Esophagus squamous epithelium (tissue), 5 donors: ENCODE data around the gene CFAP57. TPM values are rescaled to one million over a fixed set of nuclear protein-coding genes. Genes with fewer than 3 reads are reported as not detected.

Experiments
- DNase-seq: peaks from one replicate; lab custom pipeline; 2025; lab: John Stamatoyannopoulos, UW
- H3K27ac ChIP-seq, 4 donors: fragments of 200-600 bp; sonication (generic); one replicate each; pipeline ENCODE4 v1.5.1; 2016 to 2019; ENCODE audit warnings: mild to moderate bottlenecking in 1 of 4
- H3K27me3 ChIP-seq, 4 donors: fragments of 200-600 bp; sonication (generic); 1 replicate in 3 of 4; 2 replicates in 1 of 4; pipeline versions ENCODE4 v1.5.1 to v1.6.0; 2017 to 2021; ENCODE audit warnings: antibody characterized with exemption in 1 of 4
- H3K36me3 ChIP-seq, 3 donors: fragments of 200-600 bp; sonication (generic); one replicate each; pipeline ENCODE4 v1.5.1; 2016 to 2019
- H3K4me1 ChIP-seq, 3 donors: fragments of 200-600 bp; sonication (generic); one replicate each; pipeline ENCODE4 v1.5.1; 2017 to 2019
- H3K4me3 ChIP-seq, 4 donors: fragments of 200-600 bp; sonication (generic); 1 replicate in 3 of 4; 2 replicates in 1 of 4; pipeline ENCODE4 v1.5.1; 2016 to 2019; ENCODE audit warnings: mild to moderate bottlenecking in 2 of 4, moderate library complexity in 1 of 4
- H3K9me3 ChIP-seq, 3 donors: fragments of 200-600 bp; sonication (generic); one replicate each; pipeline ENCODE4 v1.5.1; 2016 to 2019
- CTCF ChIP-seq, 6 experiments: fragments of 450-650 bp in 4 of 6; fragments of 200-600 bp in 2 of 6; sonication (generic) in 2 of 6; IDR thresholded peaks; one replicate each; pipeline ENCODE4 v1.5.1; 2016 to 2019; ENCODE audit warnings: antibody characterized with exemption in 6 of 6, mild to moderate bottlenecking in 4 of 6, moderate library complexity in 4 of 6
- POLR2A ChIP-seq, 4 donors: fragments of 450-650 bp; IDR thresholded peaks; one replicate each; pipeline ENCODE4 v1.6.1; 2017; ENCODE audit warnings: antibody characterized with exemption in 4 of 4, mild to moderate bottlenecking in 4 of 4, moderate library complexity in 3 of 4
- WGBS, 2 donors: methylation state at CpG; one replicate each; pipeline ENCODE4 v1.1.5; 2018; 5-methylcytosine and 5-hydroxymethylcytosine counted together
- intact Hi-C: fragments of 100-400 bp; cut with DNase I; formaldehyde crosslinking; loops from one replicate; pipeline ENCODE4 v1.15.0; 2022
- total RNA-seq, 4 donors: library from RNA; depleted of rRNA; stranded (reverse); fragments of >200 nt; gene quantifications; one replicate each; pipeline ENCODE4 v1.1.0, GENCODE V29; 2016
- donor health status: DM: yes; HTN: yes; CAD: no.

The CFAP57 gene
- total RNA-seq, 4 donors from 2014 or later = not detected

- Histone ChIP-seq H3K9me3 (no peaks in the 10 kb centered on the region), H3K27ac (no peak overlapping the region), H3K4me3 (no peak overlapping the region), H3K4me1 (peaks cover 0 to 23% (median 3%) of the 10 kb centered on the region in 3 donors), H3K36me3 (no peaks in the 10 kb centered on the region), H3K27me3 (no peaks in the 10 kb centered on the region)
- WGBS, 2 donors = 85 to 89% methylated on average over 9 of the region's 9 CpGs
- TF ChIP-seq CTCF (IDR thresholded peaks at IDR 0.05) = no peak
- TF ChIP-seq POLR2A (IDR thresholded peaks at IDR 0.05) = no peak
- intact Hi-C loops = no loop called here
- no peak for DNase-seq
These were observed 116.1 kb downstream of the CFAP57 start for GRCh38 chr1:43288058-43288784.

DNA sequence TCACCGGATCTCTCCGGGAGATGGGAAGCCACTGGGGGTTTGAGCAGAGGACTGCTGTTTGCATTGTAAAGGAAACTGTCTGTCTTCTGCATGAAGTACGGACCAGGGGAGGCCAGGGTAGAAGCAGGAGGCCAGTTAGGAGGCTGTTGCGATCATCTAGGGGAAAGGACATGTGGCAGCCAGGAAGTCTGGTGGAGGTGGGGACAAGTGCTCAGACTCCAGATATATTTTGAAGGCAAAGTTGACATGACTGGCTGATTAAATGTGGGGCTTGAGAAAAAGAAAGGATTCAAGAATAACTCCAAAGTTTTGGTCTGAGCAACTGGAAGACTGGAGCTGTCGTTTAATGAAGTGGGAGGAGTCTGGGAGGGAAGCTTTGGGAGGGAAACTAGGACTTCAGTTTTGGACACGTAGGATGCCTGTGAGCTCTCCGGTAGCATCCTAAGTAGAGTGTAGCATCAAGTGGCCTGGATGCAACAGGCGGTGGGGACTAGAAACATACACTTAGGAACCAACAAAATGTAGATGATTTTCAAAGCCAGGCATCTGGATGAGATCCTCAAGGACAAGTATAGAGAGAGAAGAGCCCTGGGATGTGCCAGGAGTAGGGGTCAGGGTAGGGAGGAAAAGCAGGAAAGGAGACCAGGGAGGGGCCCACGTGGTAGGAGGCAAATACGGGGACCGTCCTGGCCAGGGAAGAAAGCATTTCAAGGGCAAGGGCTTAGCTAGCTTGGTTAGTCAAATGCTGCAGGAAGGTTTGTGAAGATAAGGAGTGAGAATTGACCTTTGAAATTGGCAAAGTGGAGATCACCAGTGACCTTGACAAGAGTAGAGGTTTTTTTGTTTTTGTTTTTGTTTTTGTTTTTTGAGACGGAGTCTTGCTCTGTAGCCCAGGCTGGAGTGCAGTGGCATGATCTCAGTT, 116.9 kb downstream of the CFAP57 start:
- Histone ChIP-seq H3K4me1 (peaks cover 3 to 30% (median 6%) of the 10 kb centered on the region in 3 donors), H3K27ac (no peak overlapping the region), H3K27me3 (no peaks in the 10 kb centered on the region), H3K36me3 (no peaks in the 10 kb centered on the region), H3K4me3 (no peak overlapping the region), H3K9me3 (no peaks in the 10 kb centered on the region)
- DNase-seq = no peak
- WGBS, 2 donors = 72 to 79% methylated on average over 12 of the region's 12 CpGs
- intact Hi-C loops = no loop called here
- no peak for TF ChIP-seq POLR2A (IDR thresholded peaks at IDR 0.05)

- 51 to 56% methylated on average over 3 to 6 of the region's 7 CpGs for WGBS, 2 donors
- no peak for TF ChIP-seq CTCF (IDR thresholded peaks at IDR 0.05)
- TF ChIP-seq POLR2A (IDR thresholded peaks at IDR 0.05) = no peak
- H3K4me3 ChIP-seq = no peak overlapping the region
- DNase-seq = no peak
- intact Hi-C loops = no loop called here
- peak overlapping the region in 1 of 4 donors; percentile 20 for H3K27ac ChIP-seq
- peaks cover 0 to 39% (median 20%) of the 10 kb centered on the region in 3 donors for H3K4me1 ChIP-seq
- no peaks in the 10 kb centered on the region for H3K27me3 ChIP-seq
- no peaks in the 10 kb centered on the region for H3K36me3 ChIP-seq
- H3K9me3 ChIP-seq = no peaks in the 10 kb centered on the region
These were observed 120.1 kb downstream of the CFAP57 start for GRCh38 chr1:43292216-43292615.

DNA sequence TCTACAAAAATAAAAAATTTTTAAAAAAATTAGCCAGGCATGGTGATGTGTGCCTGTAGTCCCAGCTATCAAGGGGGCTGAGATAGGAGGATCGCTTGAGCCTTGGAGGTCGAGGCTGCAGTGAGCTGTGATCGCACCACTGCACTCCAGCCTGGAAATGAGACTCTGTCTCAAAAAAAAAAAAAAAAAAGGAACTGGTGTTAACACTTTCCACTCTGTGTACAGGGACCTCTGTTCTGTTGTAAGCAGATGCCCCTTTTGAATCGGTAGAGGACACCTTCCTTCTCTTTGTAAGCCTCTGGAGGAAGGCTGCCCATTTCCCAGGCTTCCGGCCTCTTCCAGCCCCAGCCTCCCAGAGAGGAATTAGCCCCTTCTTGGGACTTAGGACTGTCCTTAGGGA, 120.5 kb downstream of the CFAP57 start:
- TF ChIP-seq CTCF (IDR thresholded peaks at IDR 0.05) (no peak), POLR2A (IDR thresholded peaks at IDR 0.05) (no peak)
- peak overlapping the region in 3 of 4 donors; percentile 84 to 86 (median 85) for H3K27ac ChIP-seq
- H3K9me3 ChIP-seq = no peaks in the 10 kb centered on the region
- peaks cover 0 to 39% (median 20%) of the 10 kb centered on the region in 3 donors for H3K4me1 ChIP-seq
- 69 to 85% methylated on average over 5 of the region's 5 CpGs for WGBS, 2 donors
- intact Hi-C loops = no loop called here
- H3K36me3 ChIP-seq = no peaks in the 10 kb centered on the region
- H3K4me3 ChIP-seq = no peak overlapping the region
- DNase-seq = no peak
- no peaks in the 10 kb centered on the region for H3K27me3 ChIP-seq

DNA sequence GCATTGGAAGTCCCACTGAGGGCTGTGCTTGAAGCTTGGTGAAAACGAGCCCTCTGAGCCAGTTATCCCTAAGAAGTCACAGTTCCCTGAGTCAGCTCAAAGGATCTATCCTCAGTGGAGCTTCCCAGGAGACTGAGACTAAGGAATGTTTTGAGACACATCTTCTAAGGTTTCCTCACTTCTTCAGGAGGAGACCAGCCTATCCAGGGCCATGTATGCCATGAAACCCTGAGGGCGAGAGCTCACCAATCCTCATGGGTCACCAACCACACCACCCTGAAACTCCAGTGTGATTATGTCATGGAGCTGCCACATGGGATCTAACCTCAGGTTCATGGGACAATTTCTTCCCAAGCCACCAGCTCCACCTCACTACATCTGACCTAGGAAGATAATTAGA, 121.0 kb downstream of the CFAP57 start:
- no peak for DNase-seq
- Histone ChIP-seq H3K9me3 (no peaks in the 10 kb centered on the region), H3K4me1 (peaks cover 0 to 39% (median 20%) of the 10 kb centered on the region in 3 donors), H3K27me3 (no peaks in the 10 kb centered on the region), H3K27ac (peak overlapping the region in 3 of 4 donors; percentile 84 to 86 (median 85)), H3K4me3 (no peak overlapping the region), H3K36me3 (no peaks in the 10 kb centered on the region)
- WGBS, 2 donors = 64 to 75% methylated on average over 1 to 2 of the region's 2 CpGs
- intact Hi-C loops = no loop called here
- TF ChIP-seq POLR2A (IDR thresholded peaks at IDR 0.05) (no peak), CTCF (IDR thresholded peaks at IDR 0.05) (no peak)
